ENCODE measurements around the gene RREB1.

GRCh38 chr6:7134999-7135745, 27.4 kb downstream of the RREB1 start:
- TF ChIP-seq CTCF (optimal IDR thresholded peaks at IDR 0.05 in 1 of 3, IDR thresholded peaks at IDR 0.05 in 1 of 3, conservative IDR thresholded peaks at IDR 0.05 in 1 of 3; ENCODE audit: extremely low read depth in 1 of 3, insufficient read depth in 2 of 3, low read length in 3 of 3): no peak
- TF ChIP-seq EZH2 (IDR thresholded peaks at IDR 0.05; ENCODE audit: low read length): no peak

All from keratinocyte (primary cell).